Right hindlimb (tissue), 1 donor: ENCODE results near the gene PGAP3.

Source experiments
- DNase-seq: peaks from one replicate; pipeline ENCODE4 v3.0.0-alpha.2; 2018

PGAP3 gene

GRCh38 chr17:39694593-39694992 is 6.7 kb upstream of the PGAP3 start:
- no peak for DNase-seq

DNA sequence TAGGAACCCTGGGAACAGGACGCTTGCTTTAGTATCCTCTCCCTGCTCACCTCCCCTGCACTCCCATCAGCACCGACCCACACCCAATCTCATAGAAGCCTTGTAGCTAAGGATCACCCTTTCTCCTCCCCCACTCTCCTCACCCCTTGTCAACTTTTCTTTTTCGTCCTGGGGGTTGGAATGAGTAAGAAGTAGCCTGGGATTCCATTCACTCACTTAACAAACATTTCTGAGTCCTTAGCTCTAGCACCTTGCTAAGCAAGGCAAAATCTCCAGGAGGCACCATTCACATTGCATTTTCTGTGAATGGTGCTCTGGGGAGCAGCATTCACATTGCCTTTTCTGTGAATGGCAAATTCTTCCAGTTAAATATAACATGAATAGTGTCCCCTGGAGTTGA is 1.1 kb upstream of the PGAP3 start:
- DNase-seq: no peak

- no peak for DNase-seq
Measured at GRCh38 chr17:39688475-39688835, 598 bp upstream of the PGAP3 start.

DNA sequence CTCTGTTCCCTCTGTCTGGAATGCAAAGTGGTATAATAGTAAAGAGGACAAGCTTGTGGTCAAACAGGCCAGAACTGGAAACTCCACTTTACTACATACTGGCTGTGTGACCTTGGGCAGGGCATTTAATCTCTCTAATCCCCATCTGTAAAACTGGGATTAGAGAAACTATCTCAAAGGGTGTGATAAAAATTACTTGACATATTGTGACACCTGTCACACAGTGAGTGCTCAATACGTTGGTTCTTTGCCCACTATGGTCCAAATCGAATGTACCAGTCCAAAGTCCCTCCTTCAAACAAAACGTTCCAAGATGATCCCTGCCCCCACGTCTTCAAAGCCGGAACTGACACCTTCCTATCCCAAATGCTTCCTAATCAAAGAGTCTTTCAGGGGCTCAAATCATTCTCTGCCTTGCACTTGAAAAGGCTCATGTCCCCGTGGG is 734 bp downstream of the PGAP3 start:
- no peak for DNase-seq

GRCh38 chr17:39684369-39685192 is 3.3 kb downstream of the PGAP3 start:
- DNase-seq: no peak

DNA sequence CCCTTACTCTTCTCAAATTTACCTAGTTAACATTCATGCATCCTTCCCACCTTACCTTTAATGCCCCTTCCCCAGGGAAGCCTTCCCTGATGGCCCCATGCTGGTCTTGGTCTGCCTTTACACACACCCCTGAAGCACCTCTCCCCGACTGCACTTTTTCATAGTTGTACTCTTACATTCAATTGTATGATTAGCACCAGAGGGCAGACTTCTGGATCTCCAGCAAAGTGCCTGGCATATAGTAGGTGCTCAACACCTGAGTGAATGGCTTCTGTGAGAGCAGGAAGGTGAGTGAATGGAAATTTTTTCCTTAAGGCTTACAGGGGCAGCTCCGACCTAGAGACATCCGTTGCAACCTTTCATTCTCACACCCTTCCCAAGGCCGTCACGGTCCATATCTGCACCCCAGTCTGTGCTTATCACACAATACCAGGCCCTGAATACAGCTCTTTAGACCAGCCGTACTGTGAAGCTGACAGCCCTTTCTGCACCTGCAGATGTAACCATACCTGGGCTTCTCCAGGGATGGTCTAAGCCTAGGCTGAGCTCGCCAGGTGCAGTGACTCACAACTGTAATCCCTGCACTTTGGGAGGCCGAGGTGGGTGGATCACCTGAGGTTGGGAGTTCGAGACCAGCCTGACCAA is 4.4 kb downstream of the PGAP3 start:
- DNase-seq: no peak

DNA sequence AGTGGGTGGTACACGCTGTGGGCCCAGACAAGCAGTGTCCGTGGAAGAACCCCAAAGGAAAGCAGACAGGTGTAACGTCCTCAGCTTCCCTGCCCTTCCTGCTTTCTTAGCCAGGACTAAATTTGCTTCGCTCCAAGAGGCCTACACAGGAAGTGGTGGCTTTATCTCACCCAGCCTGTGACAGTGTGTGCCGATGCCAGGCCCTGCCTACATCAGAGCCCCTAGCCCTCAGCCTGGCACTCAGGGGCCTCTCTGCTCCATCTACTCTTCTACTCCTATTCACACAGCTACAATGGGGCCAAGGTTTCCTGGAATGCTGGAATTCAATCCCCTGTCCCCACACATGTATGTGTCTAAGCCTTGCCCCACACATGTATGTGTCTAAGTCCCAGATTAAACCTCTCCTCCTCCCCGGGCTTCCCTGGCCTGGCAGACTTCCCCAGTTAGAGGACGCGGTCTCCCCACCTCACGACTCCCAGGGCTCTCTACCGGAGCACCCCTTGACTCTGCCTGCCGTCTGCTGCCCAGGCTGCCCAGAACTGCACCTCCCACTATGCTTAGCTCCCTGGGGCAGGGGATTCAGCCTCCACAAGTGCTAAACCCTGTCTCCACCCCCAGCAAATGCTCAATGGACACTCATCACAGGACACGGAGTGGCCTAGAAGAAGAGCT is 8.2 kb downstream of the PGAP3 start:
- DNase-seq: no peak

DNA sequence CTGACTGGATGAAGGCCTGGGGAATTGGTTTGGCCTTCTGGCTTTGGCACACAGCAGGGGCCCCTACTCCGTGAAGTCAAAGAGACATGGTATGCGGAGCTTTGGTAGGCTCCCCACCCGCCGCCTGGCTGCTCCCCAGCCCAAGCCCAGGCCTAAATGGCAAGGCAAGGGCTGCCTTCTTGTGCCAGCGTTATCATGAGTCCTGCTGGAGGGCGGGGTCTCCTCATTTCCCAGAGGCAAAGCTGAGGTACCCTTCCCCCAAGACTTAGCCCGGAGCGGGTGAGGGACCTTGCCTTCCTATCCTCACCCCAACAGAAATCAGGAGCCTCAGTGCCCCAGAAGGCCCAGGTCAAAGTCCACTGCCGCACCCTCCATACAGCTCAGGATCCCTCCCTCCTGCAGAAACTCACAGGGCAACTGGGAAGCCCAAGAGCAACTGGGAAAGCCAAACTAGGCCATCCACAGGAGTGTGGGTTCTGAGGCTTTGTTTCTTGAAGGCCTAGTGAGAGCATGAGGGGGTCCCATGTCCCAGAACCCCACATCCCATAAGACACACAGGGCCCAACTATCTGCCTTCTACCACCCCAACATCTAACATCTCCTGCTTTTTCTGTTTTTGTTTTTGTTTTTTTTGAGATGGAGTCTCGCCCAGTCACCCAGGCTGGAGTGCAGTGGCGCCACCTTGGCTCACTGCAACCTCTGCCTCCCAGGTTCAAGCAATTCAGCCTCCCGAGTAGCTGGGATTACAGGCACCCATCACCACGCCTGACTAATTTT is 9.3 kb downstream of the PGAP3 start:
- no peak for DNase-seq

GRCh38 chr17:39677542-39678339 is 10.1 kb downstream of the PGAP3 start:
- no peak for DNase-seq

- DNase-seq: no peak
Measured at GRCh38 chr17:39677072-39677471, 10.8 kb downstream of the PGAP3 start.

- DNase-seq: no peak
Measured at GRCh38 chr17:39676198-39676819, 11.5 kb downstream of the PGAP3 start.

GRCh38 chr17:39675390-39676082 is 12.3 kb downstream of the PGAP3 start:
- no peak for DNase-seq

DNA sequence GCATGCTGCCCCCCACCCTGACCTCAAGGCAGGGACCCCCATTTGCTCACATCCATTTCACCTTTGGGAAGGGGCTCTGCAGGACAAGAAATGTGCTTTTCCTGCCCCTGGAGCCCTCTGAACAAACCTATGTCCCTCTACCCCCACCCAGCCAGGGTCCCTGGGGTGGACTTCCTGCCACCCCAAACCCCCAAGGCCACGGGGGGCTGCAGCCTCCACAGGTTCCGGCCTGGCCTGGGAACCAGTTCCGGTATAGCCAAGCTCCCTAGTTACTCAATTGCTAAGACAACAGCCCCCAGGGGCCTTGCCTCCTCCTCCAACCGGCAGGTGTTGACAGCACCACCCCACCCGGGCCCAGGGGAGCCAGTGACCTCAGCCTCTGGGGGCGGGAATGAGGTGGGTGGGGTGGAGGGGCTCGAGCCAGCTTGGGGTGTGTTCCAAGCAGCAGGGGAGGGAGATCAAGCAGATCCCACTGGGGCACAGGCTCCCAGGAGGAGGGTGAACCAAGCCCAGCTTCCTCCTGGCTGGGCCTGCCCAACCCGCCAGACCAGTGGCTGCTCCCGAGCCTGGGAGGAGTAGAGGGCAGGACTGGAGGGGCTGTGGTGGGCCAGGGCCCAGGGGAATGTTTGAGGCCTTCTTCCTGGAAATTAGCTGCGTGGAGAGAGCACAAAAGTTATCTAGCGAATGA is 13.0 kb downstream of the PGAP3 start:
- DNase-seq: no peak

GRCh38 chr17:39674179-39674578 is 13.7 kb downstream of the PGAP3 start:
- DNase-seq: no peak

DNA sequence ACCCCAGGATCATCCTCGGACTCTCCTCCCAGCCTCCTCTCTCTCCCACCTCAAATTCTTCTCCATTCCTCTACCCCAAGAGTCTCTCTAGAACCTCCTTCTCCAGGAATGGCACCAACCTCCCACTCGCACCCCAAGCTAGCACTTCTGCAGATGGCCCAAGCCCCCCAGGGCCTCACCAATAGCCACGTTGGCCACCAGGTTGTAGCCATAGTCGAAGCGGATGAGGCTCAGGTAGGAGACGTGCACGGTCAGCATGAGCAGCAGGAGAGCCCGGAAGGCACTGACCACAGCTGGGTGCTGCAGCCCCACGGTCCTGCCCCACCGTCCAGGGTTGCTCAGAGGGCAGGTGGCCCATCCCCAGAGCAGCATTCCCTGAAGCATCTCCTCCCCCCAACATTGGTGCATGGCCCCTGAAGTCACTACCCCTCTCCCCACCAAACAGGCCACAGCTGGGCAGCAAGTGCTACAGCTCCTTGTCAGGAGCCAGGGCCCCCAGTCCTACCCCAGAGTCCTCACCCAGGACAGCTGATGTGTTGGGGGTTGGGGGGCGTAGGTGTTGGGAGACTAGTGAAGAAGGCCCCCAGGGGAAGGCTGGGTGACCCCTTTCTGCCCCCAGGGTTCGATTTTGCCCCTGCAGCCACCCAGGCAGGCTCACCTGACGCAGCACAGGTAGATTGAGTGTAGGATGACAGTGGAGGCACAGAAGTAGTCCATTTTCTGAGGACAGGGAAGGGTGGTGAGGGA is 14.3 kb downstream of the PGAP3 start:
- DNase-seq: no peak

- DNase-seq: no peak
Measured at GRCh38 chr17:39672522-39673334, 15.1 kb downstream of the PGAP3 start.

DNA sequence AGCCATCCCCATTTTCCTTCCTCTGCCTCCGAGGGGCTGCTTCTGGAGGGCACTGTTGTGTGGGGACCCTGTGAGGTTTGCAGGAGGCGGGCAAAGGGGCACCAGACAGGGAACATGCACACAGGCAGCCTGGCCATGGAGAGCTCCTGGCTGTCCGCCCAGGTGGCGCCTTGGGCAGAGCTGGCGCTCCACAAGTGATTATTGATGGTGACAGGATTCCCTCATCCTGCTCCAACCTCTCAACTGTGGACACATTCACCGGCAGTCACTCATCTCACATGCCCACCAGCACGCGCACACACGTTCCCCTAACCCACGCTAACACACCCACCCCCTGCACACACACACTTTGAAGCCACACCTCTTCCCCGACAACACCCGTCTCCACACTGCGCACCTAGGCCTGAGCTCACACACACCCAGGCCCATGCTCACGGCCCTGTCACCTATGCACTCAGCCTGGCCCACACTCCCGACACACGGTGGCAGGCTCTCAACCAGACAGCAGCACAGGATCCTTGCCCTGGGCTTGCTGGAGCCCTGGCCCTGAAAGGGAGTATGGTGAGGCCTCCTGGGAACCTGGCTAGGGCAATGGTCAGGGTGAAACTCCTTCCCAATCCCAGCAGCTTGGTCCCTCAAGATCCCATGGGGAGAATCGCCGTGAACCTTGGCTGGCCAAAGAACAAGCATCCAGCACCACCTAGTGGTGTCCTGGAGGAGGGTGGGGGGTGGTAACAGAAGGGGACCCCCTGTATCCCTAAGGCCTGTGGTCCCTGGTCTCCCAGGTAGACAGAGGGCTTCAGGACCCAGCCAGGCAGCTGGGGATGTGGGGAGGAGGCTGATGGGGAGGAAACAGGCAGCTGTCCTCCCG is 16.0 kb downstream of the PGAP3 start:
- no peak for DNase-seq

- DNase-seq: no peak
Measured at GRCh38 chr17:39670746-39671145, 17.1 kb downstream of the PGAP3 start.
